Pancreas (tissue), 10 donors: Measurements from ENCODE around the gene PIK3AP1. TPM values are rescaled to one million over a fixed set of nuclear protein-coding genes. Genes with fewer than 3 reads are reported as not detected.
A peak's percentile ranks its signal among the peaks of the same experiment; 100 is the strongest.

Source experiments
- ATAC-seq, 4 donors: fragments of 200-7000 bp; cut with Tn5 transposase; one replicate each; pipeline versions ENCODE4 v1.8.0 to v1.9.1; 2020; ENCODE audit warnings: mild to moderate bottlenecking in 4 of 4, moderate library complexity in 4 of 4
- DNase-seq, 6 donors: peaks; one replicate each; pipeline ENCODE4 v3.0.0-alpha.2; 2020
- FAIRE-seq: peaks from 2 replicates; lab custom pipeline; 2012; peaks lifted over from hg19 to GRCh38; lab: Jason Lieb, UNC
- H3K27ac ChIP-seq, 4 donors: fragments of 200-600 bp; sonication (generic); 1 replicate in 3 of 4; 2 replicates in 1 of 4; pipeline versions ENCODE4 v1.5.0 to v1.8.0; 2020
- H3K27me3 ChIP-seq, 4 donors: fragments of 200-600 bp; one replicate each; pipeline ENCODE4 v1.8.0; 2021
- H3K36me3 ChIP-seq, 3 donors: fragments of 200-600 bp; sonication (generic) in 1 of 3; one replicate each; pipeline versions ENCODE4 v1.5.0 to v1.8.0; 2020 to 2021
- H3K4me1 ChIP-seq, 3 donors: fragments of 200-600 bp; one replicate each; pipeline ENCODE4 v1.8.0; 2021
- H3K4me3 ChIP-seq, 4 donors: fragments of 200-600 bp; sonication (generic) in 2 of 4; one replicate each; pipeline versions ENCODE4 v1.5.0 to v1.8.0; 2020 to 2021
- H3K9me3 ChIP-seq, 4 donors: fragments of 200-600 bp; one replicate each; pipeline ENCODE4 v1.8.0; 2021
- CTCF ChIP-seq, 4 donors: fragments of 200-600 bp; sonication (generic) in 3 of 4; IDR thresholded peaks; one replicate each; pipeline versions ENCODE4 v1.5.0 to v1.8.0; 2021; ENCODE audit warnings: antibody characterized with exemption in 4 of 4
- WGBS, 2 donors: extraction: QIAGEN DNeasy Blood & Tissue Kit; methylation state at CpG; one replicate each; pipeline ENCODE4 v1.1.7; 2013; 5-methylcytosine and 5-hydroxymethylcytosine counted together
- intact Hi-C, 3 donors: fragments of 100-400 bp; cut with DNase I; formaldehyde crosslinking; loops; one replicate each; pipeline versions ENCODE4 v1.11.1 to v1.14.2; 2022
- polyA plus RNA-seq, 2 donors: library from polyadenylated mRNA; stranded (reverse); fragments of 200-250 nt; gene quantifications; one replicate each; pipeline ENCODE4 v1.2.3, GENCODE V29; 2013
- total RNA-seq, 6 donors: library from RNA; stranded (reverse); fragmentation: NEBNext Ultra II Directional in 4 of 6; extraction: Animal tissue kit (Norgen Biotek cat#: 25700) in 4 of 6; gene quantifications; one replicate each; pipeline versions ENCODE4 v1.2.1 to v1.2.4, GENCODE V29; 2021 to 2023
- donor health status: healthy with polysubstance abuse.
- donor health status: DM: no; HTN: no; CAD: no; lungs with moderate emphysema.
- donor health status: DM: no; HTN: no; CAD: no.
- donor health status: control.
- donor health status: control.
- donor health status: Bipolar disorder and iron deficiency.
- donor health status: DM: yes; HTN: yes; CAD: no.
- donor health status: DM: no; HTN: no; CAD: no.
- donor health status: DM: no; HTN: no; CAD: no.
- donor health status: DM: yes; HTN: yes; CAD: no.

Gene PIK3AP1
- total and polyA plus RNA-seq, 8 donors, result 15.0 to 71.0 (median 28.2) TPM

GRCh38 chr10:96663797-96664196 lies 56.5 kb downstream of the PIK3AP1 start:
- DNase-seq (no peak), ATAC-seq (peak; percentile 41 to 81 (median 64)), FAIRE-seq (no peak)
- Histone ChIP-seq H3K36me3 (no peaks in the 10 kb centered on the region), H3K4me1 (peaks cover 5 to 25% (median 24%) of the 10 kb centered on the region in 3 donors), H3K9me3 (no peaks in the 10 kb centered on the region), H3K27ac (peak overlapping the region in 3 of 4 donors; percentile 16 to 64 (median 49)), H3K4me3 (no peak overlapping the region), H3K27me3 (no peaks in the 10 kb centered on the region)
- intact Hi-C loops, result no loop called here
- no peak for TF ChIP-seq CTCF (IDR thresholded peaks at IDR 0.05)

- ATAC-seq, result no peak
- Histone ChIP-seq H3K27ac (no peak overlapping the region), H3K36me3 (no peaks in the 10 kb centered on the region), H3K27me3 (no peaks in the 10 kb centered on the region), H3K4me3 (no peak overlapping the region), H3K9me3 (no peaks in the 10 kb centered on the region), H3K4me1 (peaks cover 14 to 32% (median 31%) of the 10 kb centered on the region in 3 donors)
- WGBS, 2 donors, result 88 to 100% methylated on average over 2 of the region's 2 CpGs
- FAIRE-seq, result no peak
- no peak for TF ChIP-seq CTCF (IDR thresholded peaks at IDR 0.05)
- DNase-seq, result no peak
- intact Hi-C loops, result no loop called here
Measured at GRCh38 chr10:96661632-96662031, 58.7 kb downstream of the PIK3AP1 start.

- Histone ChIP-seq H3K36me3 (no peaks in the 10 kb centered on the region), H3K9me3 (no peaks in the 10 kb centered on the region), H3K4me1 (peaks cover 14 to 32% (median 30%) of the 10 kb centered on the region in 3 donors), H3K27me3 (no peaks in the 10 kb centered on the region), H3K27ac (no peak overlapping the region), H3K4me3 (no peak overlapping the region)
- ATAC-seq (no peak), DNase-seq (no peak), FAIRE-seq (no peak)
- intact Hi-C loops, result no loop called here
- TF ChIP-seq CTCF (IDR thresholded peaks at IDR 0.05), result no peak
- 88 to 93% methylated on average over 3 of the region's 3 CpGs for WGBS, 2 donors
Measured at GRCh38 chr10:96660297-96660696, 60.0 kb downstream of the PIK3AP1 start.

GRCh38 chr10:96658844-96659243 lies 61.5 kb downstream of the PIK3AP1 start:
- ATAC-seq, result peak in 3 of 4 donors; percentile 20 to 50 (median 24)
- intact Hi-C loops, result loop anchor here in 1 of 3 donors (10.0 kb wide), 1 partner anchor 56 kb away; no protein-coding TSS in a partner anchor
- DNase-seq, result no peak
- H3K9me3 ChIP-seq, result no peaks in the 10 kb centered on the region
- H3K27me3 ChIP-seq, result no peaks in the 10 kb centered on the region
- no peak for TF ChIP-seq CTCF (IDR thresholded peaks at IDR 0.05)
- FAIRE-seq, result no peak
- peaks cover 14 to 17% (median 16%) of the 10 kb centered on the region in 3 donors for H3K4me1 ChIP-seq
- WGBS, 2 donors, result 31 to 42% methylated on average over 3 of the region's 3 CpGs
- peak overlapping the region in 3 of 4 donors; percentile 28 to 72 (median 65) for H3K27ac ChIP-seq
- no peaks in the 10 kb centered on the region for H3K36me3 ChIP-seq
- no peak overlapping the region for H3K4me3 ChIP-seq

- Histone ChIP-seq H3K9me3 (no peaks in the 10 kb centered on the region), H3K27ac (peak overlapping the region in 1 of 4 donors; percentile 65), H3K4me3 (no peak overlapping the region), H3K36me3 (no peaks in the 10 kb centered on the region), H3K4me1 (peaks cover 12 to 14% (median 14%) of the 10 kb centered on the region in 3 donors), H3K27me3 (no peaks in the 10 kb centered on the region)
- ATAC-seq (no peak), FAIRE-seq (no peak), DNase-seq (no peak)
- 64 to 69% methylated on average over 1 of the region's 1 CpG for WGBS, 2 donors
- no peak for TF ChIP-seq CTCF (IDR thresholded peaks at IDR 0.05)
- intact Hi-C loops, result loop anchor here in 1 of 3 donors (10.0 kb wide), 1 partner anchor 57 kb away; no protein-coding TSS in a partner anchor
Measured at GRCh38 chr10:96657385-96657784, 62.9 kb downstream of the PIK3AP1 start.
